ENCODE results near the gene IL22RA1.

The IL22RA1 gene

DNA sequence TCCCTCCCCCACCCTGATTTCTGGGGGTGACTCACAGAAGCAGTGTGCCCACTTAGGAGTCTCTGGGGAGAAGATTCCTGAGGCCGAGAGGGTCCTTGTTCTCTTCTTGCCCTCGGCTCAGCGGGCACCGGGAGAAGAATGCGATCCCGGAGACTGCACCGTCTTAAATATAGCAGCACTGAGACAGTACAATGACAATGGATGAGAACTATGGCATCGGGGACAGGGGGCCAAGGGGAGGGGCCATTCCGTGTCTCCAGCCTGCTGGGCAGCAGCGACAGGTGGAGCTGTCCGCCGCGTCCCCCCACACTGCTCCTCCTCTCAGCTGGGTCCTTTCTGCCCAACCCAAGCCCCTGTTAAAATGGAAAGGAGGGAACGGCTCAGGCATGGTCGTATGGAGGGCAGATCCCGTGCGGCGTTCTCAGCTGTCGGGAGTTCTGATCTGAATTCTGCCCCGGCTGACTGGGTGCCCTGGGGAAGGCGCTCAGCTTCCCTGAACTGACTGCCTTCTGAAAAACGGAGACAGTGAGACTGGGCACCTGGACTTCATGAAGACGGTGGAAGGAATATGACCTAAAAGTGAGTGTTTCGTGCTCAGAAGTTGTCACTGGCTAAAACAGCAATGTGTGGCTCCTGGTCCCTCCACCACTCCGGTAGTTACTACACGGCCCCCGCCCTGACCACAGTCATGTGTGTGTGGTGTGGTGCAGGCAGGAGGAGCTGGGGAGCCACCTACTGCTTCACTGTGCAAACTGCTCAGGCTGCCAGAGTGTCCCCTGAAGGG lies 30.8 kb downstream of the IL22RA1 start, which contains the start of gene MYOM3:
Gene MYOM3, minus strand, starts transcription at position 140 of the 784 bp plus-strand sequence. CDS start 3,499 bp downstream, outside the sequence.
- no peak for DNase-seq

DNA sequence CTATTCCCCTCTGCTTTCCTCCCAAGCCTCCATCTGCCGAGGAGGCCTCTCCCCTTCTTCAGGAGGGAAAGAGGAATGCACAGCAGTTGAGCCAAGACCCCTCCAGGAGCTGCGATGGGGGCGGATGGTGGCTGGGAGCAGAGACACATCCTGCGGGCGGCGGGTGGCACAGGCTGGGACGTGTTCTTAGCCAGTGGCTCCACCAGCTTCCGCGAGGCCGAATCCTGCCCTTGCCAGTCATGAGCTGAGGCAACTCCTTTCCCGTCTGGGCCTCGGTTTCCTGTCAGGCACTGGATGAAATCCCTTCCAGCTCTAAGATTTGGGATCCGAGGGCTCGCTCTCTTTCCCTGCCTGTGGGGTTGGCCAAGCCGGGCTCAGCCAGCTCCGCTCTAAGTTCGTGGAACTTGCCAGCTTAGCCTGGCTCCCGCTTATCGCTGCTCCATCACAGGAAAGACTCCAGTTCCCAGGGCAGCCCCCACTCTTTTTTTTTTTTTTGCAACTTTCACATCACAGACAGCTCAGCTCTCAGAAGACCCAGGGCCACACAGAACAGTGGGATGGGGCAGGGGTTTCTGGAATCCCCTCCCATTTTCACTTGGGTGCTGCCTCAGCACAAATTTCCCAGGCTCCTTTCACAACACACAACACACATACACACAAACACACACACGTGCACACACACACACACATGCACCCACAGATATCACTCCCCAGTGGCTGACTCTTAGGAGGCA lies 31.5 kb downstream of the IL22RA1 start:
- DNase-seq: no peak

DNA sequence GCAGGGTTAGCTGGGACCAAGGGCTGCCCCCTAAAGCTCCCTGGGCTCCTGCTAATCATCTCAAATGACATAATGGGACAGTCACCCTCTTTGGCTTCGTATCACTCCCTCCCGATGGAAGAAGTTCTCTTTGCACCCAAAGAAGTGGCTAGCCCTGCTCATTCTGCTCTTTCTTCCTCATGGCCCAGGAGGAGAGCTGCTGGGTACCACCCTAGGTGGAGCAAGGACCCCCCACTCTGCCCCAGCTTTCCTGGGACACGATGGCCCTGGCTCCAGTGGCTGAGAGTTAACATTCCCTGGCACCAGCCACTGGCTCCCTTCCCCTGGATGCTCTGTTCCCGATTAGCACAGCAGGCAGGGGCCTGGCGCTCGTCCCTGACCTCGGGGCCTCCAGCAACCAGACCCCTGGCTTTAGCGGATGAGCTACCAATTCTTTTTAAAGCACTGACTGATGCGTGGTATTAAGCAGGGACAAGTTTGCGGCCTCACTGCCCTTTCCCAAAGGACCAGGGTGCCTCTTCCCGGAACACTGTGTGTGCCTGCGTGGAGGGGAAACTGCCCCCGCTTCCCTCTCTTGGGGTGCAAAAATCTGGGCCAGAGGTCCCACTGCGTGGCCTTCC lies 32.2 kb downstream of the IL22RA1 start:
- no peak for DNase-seq

DNA sequence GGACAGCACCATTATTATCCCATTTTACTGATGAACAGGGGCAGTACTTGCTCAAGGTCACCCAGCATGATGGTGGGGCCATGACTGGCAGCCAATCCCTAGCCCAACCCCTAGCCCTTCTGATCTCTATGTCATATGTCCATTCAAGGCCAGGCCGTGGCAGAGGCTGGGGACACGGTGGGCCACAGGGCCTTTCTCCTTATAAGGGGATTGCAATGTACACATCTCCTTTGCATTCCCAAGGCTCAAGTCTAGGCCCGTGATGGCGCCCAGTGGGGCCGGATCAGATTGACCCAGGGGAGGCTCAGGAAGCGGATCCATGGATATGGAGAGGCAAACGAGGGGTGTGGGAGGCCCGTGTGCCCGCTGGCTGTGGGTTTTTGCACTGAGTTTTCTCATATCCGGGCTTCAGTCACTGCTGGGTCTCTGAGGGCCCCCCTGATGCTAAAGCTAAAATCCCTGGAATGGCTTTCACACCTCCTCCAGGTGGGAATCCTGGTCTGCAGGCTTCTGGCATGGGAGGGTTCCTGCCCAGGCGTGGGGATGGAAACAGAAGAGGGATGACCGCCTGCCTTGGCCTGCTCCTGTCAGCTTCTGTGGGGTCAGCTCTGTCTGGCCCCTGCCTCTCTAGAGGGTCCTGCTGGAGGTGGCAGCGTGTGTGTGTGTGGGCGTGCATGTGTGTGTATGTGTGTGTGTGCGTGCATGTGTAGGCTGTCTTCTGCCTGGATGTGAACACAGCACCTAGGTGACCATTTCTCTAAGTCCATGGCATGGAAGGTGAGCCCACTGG lies 33.1 kb downstream of the IL22RA1 start:
- DNase-seq: no peak

DNA sequence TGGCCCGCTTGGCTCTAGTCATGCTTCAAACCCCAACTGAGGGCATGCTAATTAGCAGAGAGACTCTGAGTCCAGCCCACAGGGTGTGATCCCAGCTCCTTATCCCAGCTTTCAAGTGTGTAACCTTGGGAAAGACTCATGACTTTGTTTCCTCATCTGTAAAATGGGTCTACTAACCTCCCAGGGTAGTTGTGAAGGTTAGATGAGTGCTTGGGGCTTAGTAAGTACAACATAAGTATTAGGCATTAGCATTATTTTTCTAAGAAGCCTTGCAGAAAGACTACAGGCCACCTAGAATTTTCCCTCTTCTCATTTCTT lies 33.8 kb downstream of the IL22RA1 start:
- DNase-seq: no peak

DNA sequence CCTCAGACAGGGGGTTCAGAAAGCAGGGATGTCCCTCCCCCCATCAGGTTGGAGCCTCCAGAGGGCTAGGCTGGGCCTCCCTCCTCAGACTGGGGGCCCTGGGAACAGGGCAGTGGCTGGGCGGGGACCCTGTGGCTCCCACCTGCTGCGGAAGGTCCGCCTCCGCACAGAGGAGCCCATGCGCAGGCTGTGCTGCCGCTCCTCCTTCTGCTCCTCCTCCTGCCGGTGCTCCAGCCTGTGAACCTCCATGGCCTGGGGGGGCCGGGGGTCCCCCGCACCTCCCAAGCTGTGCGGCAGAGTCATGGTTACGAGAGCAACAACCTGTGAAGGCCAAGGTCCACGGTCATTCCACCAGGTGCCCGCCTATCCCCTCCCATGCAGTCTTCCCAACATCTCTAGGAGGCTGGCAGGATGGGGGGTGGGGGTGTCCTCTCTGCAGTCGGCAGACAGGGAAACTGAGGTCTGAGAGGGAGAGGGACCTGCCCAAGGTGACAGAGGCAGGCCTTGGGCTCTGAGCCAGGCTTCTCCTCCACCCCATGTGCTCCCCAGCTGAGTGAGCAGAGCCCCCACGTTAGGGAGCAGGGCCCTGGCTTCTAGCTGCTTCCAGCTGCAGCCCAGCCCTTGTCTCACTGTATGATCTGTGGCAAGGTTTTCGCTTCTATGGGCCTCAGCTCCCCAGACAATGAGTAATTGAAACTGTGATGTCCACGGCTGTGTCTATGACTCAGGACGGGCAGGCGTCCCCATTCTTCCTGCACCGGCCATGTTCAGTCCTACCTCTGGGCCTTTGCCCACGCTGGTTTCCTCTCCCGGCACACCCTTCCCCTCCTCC lies 34.4 kb downstream of the IL22RA1 start:
- no peak for DNase-seq

DNA sequence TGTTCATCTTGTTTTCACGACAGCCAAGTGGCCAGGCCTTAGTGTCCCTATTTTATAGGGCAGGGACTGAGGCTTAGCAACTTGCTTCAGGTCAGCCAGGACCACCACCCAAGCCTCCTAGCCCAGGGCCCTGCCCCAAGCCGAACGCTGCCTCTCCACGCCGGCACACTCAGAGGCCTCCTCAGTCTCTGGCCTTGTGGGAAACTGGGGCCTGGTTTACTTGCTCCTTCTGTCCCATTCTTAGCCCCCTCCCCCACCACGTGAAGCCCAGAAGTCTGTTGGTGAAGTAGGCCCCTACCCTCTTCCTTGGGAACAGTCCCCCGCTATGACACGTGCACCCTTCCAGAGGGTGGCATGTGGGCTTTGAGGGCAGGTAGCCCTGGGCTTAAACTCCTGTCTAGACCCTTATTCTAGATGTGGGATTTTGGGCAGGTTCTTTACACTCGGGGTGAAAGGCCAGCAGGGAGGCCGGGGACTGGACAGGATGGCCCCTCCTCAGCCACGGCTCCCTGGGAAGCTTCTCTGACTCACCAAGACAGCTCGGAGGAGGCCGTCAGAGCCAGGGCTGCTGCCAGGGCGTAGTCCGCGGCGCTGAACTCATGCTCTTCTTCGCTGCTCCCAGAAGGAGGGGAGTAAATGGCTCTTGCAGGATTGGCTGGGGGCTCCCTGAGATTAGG lies 35.3 kb downstream of the IL22RA1 start:
- no peak for DNase-seq

DNA sequence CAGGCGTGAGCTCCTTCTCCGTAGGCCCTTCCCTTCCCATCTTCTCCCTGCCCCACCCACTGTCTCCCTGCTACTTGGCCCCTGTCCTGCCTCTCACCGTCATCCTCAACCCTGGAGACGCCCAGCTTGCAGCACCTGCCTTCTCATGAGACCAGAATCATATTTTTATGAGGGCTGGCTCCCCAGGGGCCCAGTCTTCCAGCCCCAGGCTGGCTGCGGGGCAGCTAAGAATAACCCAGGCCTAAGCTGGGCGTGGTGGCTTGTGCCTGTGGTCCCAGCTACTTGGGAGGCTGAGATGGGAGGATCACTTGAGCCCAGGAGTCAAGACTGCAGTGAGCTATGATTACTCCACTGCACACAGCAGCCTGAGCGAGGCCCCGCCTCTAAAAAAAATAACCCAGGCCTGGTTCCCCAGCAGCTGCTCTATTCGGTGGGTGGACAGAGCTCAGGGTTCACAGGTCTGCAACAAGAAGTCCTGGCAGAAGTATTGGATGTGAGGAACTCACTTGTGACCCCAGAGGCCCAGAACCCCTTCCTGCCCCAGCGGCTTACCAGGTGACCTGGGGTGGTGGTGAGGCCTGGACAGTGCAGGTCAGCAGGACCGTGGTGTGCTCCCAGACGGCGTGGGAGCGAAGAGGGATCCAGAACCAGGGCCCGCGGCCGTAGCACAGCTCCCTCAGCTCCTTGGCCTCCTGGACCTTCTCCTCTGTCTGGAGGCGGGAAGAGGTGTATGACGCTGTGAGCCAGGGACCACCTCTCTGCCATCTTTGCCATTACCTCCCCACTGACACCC lies 37.4 kb downstream of the IL22RA1 start:
- no peak for DNase-seq

DNA sequence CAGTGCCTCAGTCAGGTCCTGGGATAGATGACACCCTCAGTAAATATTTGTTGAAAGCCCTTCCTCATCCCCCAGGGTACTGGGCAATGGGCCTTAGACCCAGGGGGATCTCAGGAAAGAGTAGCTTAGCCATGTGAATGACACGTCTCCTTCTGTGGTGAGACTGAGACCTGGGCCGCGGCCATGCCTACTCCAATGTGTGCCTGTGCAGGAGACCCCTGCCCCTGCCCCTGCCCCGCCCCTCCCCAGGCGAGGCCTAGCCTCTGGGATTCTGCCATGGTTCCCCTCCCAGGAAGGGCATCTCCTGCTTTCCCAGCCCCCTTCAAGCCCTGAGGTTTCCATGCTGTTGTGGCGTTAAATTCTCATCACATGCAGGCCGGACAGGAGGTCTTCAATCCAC lies 38.1 kb downstream of the IL22RA1 start:
- DNase-seq: no peak

DNA sequence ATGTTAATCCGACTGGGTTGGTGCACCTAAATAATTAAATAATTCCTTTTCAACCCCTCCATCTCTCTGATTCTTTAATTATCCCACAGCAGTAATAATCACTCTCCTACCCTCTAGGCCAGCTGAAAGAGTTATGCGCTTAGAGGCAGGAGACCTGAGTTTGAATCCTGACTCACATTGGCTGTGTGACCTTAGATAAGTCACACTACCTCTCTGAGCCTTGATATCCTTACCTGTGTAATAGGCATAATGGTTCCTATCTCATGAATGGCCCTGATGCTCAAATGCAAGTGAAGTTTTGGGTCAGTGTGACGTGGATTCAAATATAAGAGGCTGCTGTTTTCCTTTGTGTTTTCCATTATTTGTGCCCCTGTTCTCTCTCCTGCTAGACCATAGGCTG lies 39.1 kb downstream of the IL22RA1 start:
- no peak for DNase-seq

DNA sequence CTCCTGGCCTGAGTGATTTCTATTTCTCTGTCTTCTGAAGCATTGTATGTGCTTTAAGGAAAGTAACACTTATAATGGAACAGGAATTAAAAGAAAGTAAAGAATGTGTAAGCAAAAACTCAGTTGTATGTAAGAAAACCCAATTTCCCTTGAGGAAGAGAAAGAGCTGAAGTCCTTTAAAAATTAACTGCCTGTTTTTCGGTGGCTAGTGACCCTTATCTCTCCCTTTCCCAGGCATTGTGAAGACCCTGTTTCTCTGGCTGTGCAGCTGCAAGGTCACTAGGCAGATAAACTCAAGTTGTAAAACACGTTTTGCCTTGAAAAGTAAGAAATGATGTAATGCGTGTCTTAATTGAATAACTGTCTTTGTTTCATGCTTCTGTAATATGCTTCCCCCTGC lies 39.5 kb downstream of the IL22RA1 start:
- no peak for DNase-seq

DNA sequence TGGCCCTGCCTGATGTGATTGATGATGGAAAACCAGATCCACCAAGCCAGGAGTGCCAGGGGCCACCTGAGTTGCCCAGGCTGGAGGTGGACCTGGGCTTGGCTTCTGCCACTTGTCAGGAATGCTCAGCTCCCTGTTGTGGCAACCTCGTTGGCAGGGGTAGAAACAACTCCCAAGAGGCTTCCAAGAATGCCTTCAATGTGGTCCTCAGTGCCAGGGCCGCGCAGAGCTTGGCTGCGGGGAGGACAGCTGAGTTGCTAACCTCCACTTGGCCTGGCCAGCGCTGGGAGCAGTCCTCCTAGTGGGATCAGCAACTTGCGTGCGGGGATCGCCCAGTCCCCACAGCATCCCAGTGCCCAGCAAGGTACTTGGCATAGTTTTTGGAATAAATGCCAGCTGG lies 40.0 kb downstream of the IL22RA1 start:
- DNase-seq: no peak

DNA sequence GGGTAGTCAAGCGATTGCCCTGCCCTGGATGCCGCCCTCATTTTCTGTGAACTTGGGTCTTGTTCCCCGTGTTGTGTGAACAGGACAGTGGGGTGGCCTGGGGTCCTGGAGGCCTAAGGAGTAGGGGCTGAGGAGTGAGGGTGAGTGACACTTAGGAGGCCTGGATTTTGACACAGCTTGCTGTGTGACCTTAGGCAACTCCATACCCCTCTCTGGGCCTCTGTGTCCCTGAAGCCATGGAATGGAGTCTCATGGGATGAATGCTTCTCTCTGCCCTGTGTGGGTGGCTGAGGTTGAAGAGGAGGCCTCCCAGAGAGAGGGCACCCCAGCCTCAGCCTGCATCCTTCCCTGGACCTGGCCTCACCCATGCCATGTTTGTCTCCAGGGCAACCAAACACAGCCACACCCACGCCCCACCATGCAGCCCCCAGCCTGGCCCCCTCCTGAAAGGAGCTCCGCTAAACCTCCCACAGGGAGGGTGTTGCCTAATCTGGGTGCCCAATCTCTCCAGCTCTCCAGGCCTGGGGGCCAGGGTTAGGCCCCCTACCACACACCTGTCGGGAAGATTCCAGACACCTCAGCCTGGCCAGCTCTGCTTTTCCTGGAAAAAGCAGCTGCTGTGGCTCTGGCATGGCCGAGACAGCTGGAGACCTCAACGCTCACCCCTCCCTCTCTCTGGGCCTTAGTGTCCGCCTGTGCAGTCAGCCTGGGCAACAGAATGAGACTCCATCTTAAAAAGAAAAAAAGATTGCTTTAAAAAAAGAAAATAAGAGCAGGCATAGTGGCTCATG lies 40.9 kb downstream of the IL22RA1 start:
- DNase-seq: no peak

DNA sequence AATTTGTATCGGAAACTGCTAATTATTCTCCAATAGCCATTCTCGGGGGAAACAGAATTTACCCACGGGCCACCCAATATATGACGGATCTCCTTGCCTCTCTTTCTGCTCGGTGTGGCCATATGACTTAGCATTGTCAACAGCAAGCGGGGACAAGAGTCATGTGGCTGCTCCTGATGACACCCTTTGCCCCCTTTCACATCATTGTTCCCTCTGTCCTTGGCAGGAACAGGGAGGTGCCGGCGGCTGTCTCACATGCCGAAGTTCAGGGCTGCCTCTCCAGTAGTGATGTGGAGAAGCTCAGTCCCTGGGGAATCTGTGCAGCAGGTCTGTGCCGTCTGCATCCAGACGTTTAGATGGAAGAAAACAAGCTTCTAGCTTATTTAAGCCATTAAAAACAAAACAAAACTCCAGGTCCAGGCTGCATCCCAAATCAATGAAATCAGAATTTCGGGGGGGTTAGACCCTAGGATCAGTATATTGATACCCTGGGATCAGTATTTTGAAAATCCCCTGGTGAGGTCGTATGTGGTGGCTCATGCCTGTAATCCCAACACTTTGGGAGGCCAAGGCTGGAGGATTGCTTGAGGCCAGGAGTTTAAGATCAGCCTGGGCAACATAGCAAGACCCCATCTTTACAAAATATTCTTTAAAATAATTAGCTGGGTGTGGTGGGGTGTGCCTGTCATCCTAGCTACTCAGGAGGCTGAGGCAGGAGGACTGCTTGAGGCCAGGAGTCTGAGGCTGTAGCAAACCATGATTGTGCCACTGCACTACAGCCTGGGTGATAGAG lies 41.8 kb downstream of the IL22RA1 start:
- no peak for DNase-seq

DNA sequence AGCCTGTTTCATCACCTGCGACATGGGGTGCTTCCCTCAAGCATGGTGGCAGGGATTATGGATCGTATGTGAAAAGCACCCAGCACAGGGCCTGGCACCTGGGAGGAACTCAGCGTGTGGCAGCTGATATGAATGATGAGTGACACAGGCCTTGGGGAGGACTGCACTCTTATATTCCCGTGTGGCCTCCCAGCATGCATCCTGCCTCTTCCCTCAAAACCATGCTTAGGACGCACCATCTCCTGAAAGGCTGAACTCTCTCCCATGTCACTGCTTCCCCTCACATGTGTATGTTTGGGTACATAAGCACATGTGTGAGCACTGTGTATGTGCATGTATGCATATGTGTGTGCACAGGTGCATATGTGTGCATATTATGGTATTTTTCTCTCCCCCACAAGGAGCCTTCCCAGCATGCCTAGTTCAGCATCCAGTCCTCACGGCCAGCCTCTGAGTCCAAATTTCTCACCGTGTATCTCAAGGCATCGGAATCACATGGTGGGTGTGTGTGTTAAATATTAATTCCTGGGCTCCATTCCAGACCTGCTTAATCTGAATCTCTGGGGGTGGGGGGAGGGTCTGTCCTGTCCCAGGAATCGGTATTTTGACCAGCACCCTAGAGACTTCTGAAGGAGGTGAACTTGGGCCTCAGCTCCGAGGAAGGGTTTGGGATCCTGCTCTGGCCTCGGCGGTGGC lies 43.8 kb downstream of the IL22RA1 start:
- no peak for DNase-seq

DNA sequence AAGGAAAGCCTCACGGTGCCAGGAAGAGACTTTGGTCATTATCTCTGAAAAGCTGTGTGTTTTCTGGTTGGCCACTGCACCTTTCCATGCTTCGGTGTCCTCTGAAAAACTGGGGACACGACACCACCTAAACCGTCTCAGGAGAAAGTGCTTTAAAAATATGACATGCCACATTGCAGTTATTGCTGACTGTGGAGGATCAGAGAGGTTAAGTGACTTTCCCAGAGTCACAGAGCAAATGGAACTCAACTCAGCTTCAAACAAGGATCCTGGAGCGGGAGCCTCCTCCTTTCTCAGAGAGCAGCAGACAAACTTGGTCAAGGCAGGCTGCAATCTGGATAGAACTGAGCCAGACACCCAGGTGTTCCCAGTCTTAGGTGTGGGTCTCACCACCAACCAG lies 44.8 kb downstream of the IL22RA1 start:
- DNase-seq: no peak

DNA sequence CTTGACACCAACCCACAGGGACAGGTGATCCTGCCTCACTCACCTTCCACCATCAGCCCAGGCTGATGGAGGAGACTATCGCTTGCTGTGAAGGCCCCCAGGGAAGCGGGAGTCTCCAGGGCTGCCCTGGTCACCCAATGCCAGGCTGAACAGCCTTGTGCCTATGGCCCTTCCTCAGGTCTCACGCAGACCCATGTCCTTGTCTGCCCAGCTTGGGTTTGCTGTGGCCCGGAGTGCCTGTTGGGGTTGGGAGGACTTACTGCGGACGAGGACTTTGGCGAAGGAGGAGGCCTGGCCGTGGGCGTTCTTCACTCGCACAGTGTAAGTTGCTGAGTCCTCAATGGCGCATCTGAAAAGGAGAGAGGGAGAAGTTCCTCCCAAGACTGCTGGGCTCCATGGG lies 45.3 kb downstream of the IL22RA1 start:
- no peak for DNase-seq

DNA sequence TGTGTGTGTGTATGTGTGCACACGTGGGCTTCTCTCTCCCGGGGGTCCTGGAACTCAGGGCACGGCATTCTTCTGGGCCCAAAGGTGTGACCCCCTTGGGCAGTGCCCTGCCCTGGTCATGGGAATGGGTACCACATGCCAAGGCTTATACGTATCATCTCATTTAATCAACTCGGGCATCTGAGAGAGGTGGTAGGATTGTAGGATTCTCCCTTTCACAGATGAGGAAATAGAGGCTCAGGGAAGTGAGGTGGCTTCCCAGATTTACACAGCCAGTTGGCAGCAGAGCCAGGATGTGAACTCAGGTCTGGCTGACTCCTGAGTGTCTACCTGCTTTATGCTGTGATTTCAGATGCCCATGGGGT lies 46.2 kb downstream of the IL22RA1 start:
- no peak for DNase-seq
